A673 (cell line): Measurements from ENCODE around the gene SLC38A9. TPM values are rescaled to one million over a fixed set of nuclear protein-coding genes. Genes with fewer than 3 reads are reported as not detected.

Experiments used
- BruUV-seq: library from RNA; stranded (reverse); fragments of 400-500 nt; replicated peaks from 2 replicates; lab custom pipeline; 2021; lab: Mats Ljungman, UMichigan
- CTCF ChIA-PET: fragments of 300-600 bp; sonication (Branson Sonifier 250); formaldehyde crosslinking; loops from one replicate; lab custom pipeline; 2022; ENCODE audit warnings: antibody characterized with exemption; lab: Charles Lee
- POLR2A ChIA-PET: fragments of 300-600 bp; sonication (Branson Sonifier 250); formaldehyde crosslinking; loops from one replicate; lab custom pipeline; 2022; ENCODE audit warnings: antibody characterized with exemption; ENCODE audit not compliant: low non-redundant PET; lab: Charles Lee
- DNase-seq: peaks from one replicate; pipeline ENCODE4 v3.0.0-alpha.2; 2015; ENCODE audit warnings: low spot score
- H3K27ac ChIP-seq: fragments of 200-600 bp; sonication (generic); 2 replicates; pipeline ENCODE4 v1.5.1; 2016; ENCODE audit warnings: mixed run types, low read depth, mild to moderate bottlenecking, mixed read lengths, antibody characterized with exemption, low read length; ENCODE audit not compliant: poor library complexity, severe bottlenecking
- H3K27me3 ChIP-seq: fragments of 200-600 bp; sonication (generic); replicated peaks from 2 replicates; pipeline ENCODE4 v1.6.1; 2017; ENCODE audit warnings: mixed run types, low read depth, mild to moderate bottlenecking, mixed read lengths, antibody characterized with exemption, low read length; ENCODE audit not compliant: insufficient read depth, poor library complexity
- H3K36me3 ChIP-seq: fragments of 200-600 bp; sonication (generic); 2 replicates; pipeline ENCODE4 v1.6.1; 2016; ENCODE audit warnings: mixed run types, mild to moderate bottlenecking, mixed read lengths, antibody characterized with exemption, low read length; ENCODE audit not compliant: insufficient read depth, poor library complexity, severe bottlenecking
- H3K4me1 ChIP-seq: fragments of 200-600 bp; sonication (generic); 2 replicates; pipeline ENCODE4 v1.6.1; 2017; ENCODE audit warnings: mixed run types, mild to moderate bottlenecking, mixed read lengths, antibody characterized with exemption, low read length; ENCODE audit not compliant: insufficient read depth, poor library complexity, severe bottlenecking
- H3K4me3 ChIP-seq: fragments of 200-600 bp; sonication (generic); 2 replicates; pipeline ENCODE4 v1.5.1; 2016; ENCODE audit warnings: low read depth, mixed run types, mild to moderate bottlenecking, mixed read lengths, low read length; ENCODE audit not compliant: poor library complexity, severe bottlenecking
- H3K9me3 ChIP-seq: fragments of 200-600 bp; sonication (generic); 2 replicates; pipeline ENCODE4 v1.6.1; 2016; ENCODE audit warnings: mixed run types, low read depth, mild to moderate bottlenecking, mixed read lengths, antibody characterized with exemption, low read length; ENCODE audit not compliant: poor library complexity, severe bottlenecking
- EZH2 ChIP-seq: fragments of 200-600 bp; sonication (generic); IDR thresholded peaks from 2 replicates; pipeline ENCODE4 v1.6.1; 2017; ENCODE audit warnings: borderline replicate concordance, low read depth, mild to moderate bottlenecking, mixed read lengths, antibody characterized with exemption, low read length; ENCODE audit not compliant: poor library complexity, severe bottlenecking
- intact Hi-C: fragments of 100-400 bp; cut with micrococcal nuclease; formaldehyde crosslinking; loops from one replicate; pipeline ENCODE4 v1.10.0; 2022; ENCODE audit not compliant: unreplicated experiment
- total RNA-seq: library from RNA; stranded (reverse); gene quantifications from 2 replicates; pipeline ENCODE4 v1.2.3, GENCODE V29; 2021
- TF ChIP-seq, protein P1 (sequence below): fragments of 300-800, 200-600 bp; sonication (generic); conservative IDR thresholded peaks from 2 replicates; pipeline ENCODE4 v1.5.1; 2017; ENCODE audit warnings: low read depth, mild to moderate bottlenecking, antibody characterized with exemption, low read length, moderate library complexity, mixed read lengths

The SLC38A9 gene
- total RNA-seq, 1 experiment from 2014 or later, result 22.1 TPM

DNA sequence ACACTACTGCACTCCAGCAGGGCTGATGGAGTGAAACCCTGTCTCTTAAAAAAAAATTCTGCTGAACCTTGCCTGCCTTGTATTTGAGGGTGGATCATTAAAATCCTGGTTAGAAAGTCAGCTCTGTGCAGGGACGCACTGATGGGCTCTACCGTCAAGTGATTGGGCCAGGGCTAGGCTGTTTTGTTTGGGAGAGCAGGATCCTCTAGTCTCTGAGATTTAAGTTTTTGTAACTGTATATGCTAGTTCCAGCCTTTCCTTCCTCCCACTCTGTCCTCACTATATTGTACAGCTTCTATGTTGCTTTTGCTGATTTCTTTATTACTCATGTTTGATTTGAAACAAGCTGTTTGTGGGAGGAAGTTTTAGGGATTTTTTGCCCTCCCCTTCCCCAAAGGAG, 37.3 kb upstream of the SLC38A9 start:
- no peaks in the 10 kb centered on the region for H3K9me3 ChIP-seq
- H3K36me3 ChIP-seq, result no peaks in the 10 kb centered on the region
- no peak for TF ChIP-seq EZH2
- TF ChIP-seq, protein P1, sequence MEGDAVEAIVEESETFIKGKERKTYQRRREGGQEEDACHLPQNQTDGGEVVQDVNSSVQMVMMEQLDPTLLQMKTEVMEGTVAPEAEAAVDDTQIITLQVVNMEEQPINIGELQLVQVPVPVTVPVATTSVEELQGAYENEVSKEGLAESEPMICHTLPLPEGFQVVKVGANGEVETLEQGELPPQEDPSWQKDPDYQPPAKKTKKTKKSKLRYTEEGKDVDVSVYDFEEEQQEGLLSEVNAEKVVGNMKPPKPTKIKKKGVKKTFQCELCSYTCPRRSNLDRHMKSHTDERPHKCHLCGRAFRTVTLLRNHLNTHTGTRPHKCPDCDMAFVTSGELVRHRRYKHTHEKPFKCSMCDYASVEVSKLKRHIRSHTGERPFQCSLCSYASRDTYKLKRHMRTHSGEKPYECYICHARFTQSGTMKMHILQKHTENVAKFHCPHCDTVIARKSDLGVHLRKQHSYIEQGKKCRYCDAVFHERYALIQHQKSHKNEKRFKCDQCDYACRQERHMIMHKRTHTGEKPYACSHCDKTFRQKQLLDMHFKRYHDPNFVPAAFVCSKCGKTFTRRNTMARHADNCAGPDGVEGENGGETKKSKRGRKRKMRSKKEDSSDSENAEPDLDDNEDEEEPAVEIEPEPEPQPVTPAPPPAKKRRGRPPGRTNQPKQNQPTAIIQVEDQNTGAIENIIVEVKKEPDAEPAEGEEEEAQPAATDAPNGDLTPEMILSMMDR, result no peak
- no TSS peak for BruUV-seq
- no peaks in the 10 kb centered on the region for H3K4me1 ChIP-seq
- POLR2A ChIA-PET, result no interaction called here
- no peaks in the 10 kb centered on the region for H3K27me3 ChIP-seq
- DNase-seq, result no peak
- intact Hi-C loops, result no loop called here
- no peak overlapping the region for H3K27ac ChIP-seq
- no peak overlapping the region for H3K4me3 ChIP-seq
- CTCF ChIA-PET, result no interaction called here

DNA sequence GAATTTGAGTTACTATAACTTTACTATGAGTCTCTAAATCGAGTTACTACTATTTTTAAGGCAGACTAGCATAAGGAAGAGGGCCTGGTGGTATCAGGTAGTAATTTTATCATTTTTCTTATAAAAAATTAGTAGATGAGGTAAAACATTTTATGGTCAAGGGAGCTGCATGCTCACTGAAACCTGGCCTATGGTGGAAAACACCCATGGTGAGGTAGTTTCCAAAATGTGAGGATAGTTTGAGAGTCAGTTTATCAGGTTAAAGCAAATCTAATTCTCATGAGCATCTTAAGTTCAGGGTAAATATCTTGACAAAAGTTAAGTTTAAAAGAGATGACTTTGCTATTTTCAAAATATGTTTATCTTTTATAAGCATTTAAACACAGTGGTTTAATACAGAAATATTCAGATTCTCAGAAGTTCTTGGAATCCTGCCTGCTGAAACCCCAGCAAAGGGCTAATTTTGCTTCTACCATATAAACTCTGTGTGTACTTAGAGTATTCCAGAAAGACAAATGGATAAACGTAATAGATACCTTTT, 35.7 kb upstream of the SLC38A9 start:
- ChIA-PET POLR2A (no interaction called here), CTCF (no interaction called here)
- TF ChIP-seq, protein P1, result no peak
- no peak for TF ChIP-seq EZH2
- H3K4me1 ChIP-seq, result no peaks in the 10 kb centered on the region
- H3K4me3 ChIP-seq, result no peak overlapping the region
- no peaks in the 10 kb centered on the region for H3K27me3 ChIP-seq
- H3K36me3 ChIP-seq, result no peaks in the 10 kb centered on the region
- H3K27ac ChIP-seq, result no peak overlapping the region
- no TSS peak for BruUV-seq
- intact Hi-C loops, result no loop called here
- no peak for DNase-seq
- H3K9me3 ChIP-seq, result no peaks in the 10 kb centered on the region

DNA sequence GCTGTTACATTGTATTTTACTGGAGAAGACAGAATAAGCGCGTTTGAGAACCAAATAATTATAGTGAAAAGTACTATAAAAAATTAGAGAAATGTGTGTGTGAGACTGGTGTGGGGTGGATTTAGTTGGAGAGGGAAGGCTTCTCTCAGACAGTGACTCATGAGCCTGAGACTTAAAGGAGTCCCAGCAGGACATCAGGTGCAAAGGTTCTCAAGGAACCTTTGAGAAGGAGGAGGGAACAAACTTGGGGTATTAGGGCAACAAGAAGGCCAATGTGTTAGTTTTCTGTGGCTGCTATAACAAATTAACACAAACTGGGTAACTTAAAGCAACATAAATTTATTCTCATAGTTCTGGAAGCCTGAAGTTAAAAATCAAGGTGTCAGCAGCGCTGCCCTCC, 30.7 kb upstream of the SLC38A9 start:
- POLR2A ChIA-PET, result no interaction called here
- no peak overlapping the region for H3K27ac ChIP-seq
- CTCF ChIA-PET, result no interaction called here
- no peaks in the 10 kb centered on the region for H3K36me3 ChIP-seq
- no peaks in the 10 kb centered on the region for H3K9me3 ChIP-seq
- intact Hi-C loops, result no loop called here
- no peak overlapping the region for H3K4me3 ChIP-seq
- no TSS peak for BruUV-seq
- TF ChIP-seq EZH2, result no peak
- TF ChIP-seq, protein P1, result no peak
- H3K4me1 ChIP-seq, result no peaks in the 10 kb centered on the region
- no peaks in the 10 kb centered on the region for H3K27me3 ChIP-seq
- no peak for DNase-seq
